ENCODE data around the gene PFN2. TPM values are rescaled to one million over a fixed set of nuclear protein-coding genes. Genes with fewer than 3 reads are reported as not detected.

The PFN2 gene
- 1 to 10 TPM; 3.4 to 4.9 (median 4.8) TPM for total RNA-seq
- 3.4 TPM for total RNA-seq (2013)

GRCh38 chr3:149970716-149971402, at the start of gene PFN2:
Gene PFN2 (minus strand): TSS chr3:149970895. CDS start chr3:149970856, 39 bp downstream.
- Mint-ChIP-seq H3K27ac (peak within 1 kb of the TSS; percentile 59 to 75), H3K36me3 (no peaks in the 10 kb centered on the region), H3K9me3 (no peaks in the 10 kb centered on the region), H3K4me3 (peak within 1 kb of the TSS; percentile 96), H3K27me3 (ENCODE audit: low read depth in 2 of 2) (peaks cover 23 to 29% of the 10 kb centered on the region in 2 donors), H3K4me1 (peaks cover 20 to 26% of the 10 kb centered on the region in 2 donors)
- intact Hi-C loops (cut with micrococcal nuclease), result no loop called here
- Histone ChIP-seq H3K36me3 (ENCODE audit: control insufficient read depth, insufficient read depth, low read length) (no peaks in the 10 kb centered on the region), H3K27me3 (ENCODE audit: control insufficient read depth, insufficient read depth, low read length) (peaks cover 14% of the 10 kb centered on the region), H3K4me3 (ENCODE audit: low read length) (peak within 1 kb of the TSS; percentile 68), H3K27ac (ENCODE audit: low read length) (no peak within 1 kb of the TSS), H3K4me1 (ENCODE audit: control insufficient read depth, insufficient read depth, low read length) (peaks cover 11% of the 10 kb centered on the region), H3K9me3 (ENCODE audit: control insufficient read depth, insufficient read depth, low read length) (no peaks in the 10 kb centered on the region)
- DNase-seq (peak; percentile 51 to 79), ATAC-seq (peak; percentile 67 to 71 (median 69))
- TF ChIP-seq CTCF (IDR thresholded peaks at IDR 0.05), result no peak
- WGBS (ENCODE audit: insufficient coverage), result under 1% methylated on average over 102 of the region's 102 CpGs

GRCh38 chr3:150015901-150016300, 45.2 kb upstream of the PFN2 start:
- ATAC-seq, result no peak
- no peaks in the 10 kb centered on the region for H3K4me1 Mint-ChIP-seq

GRCh38 chr3:150014782-150015181, 44.1 kb upstream of the PFN2 start:
- Histone ChIP-seq H3K4me3 (ENCODE audit: low read length) (no peak overlapping the region), H3K4me1 (ENCODE audit: control insufficient read depth, insufficient read depth, low read length) (no peaks in the 10 kb centered on the region), H3K27ac (ENCODE audit: low read length) (no peak overlapping the region), H3K36me3 (ENCODE audit: control insufficient read depth, insufficient read depth, low read length) (no peaks in the 10 kb centered on the region), H3K9me3 (ENCODE audit: control insufficient read depth, insufficient read depth, low read length) (no peaks in the 10 kb centered on the region), H3K27me3 (ENCODE audit: control insufficient read depth, insufficient read depth, low read length) (no peaks in the 10 kb centered on the region)
- intact Hi-C loops (cut with micrococcal nuclease), result no loop called here
- TF ChIP-seq CTCF (IDR thresholded peaks at IDR 0.05), result no peak
- H3K36me3 Mint-ChIP-seq, result no peaks in the 10 kb centered on the region
- H3K27ac Mint-ChIP-seq, result no peak overlapping the region
- no peak for ATAC-seq
- peaks cover 10 to 18% of the 10 kb centered on the region in 2 donors for H3K27me3 Mint-ChIP-seq (ENCODE audit: low read depth in 2 of 2)
- H3K4me3 Mint-ChIP-seq, result no peak overlapping the region
- H3K4me1 Mint-ChIP-seq, result no peaks in the 10 kb centered on the region
- H3K9me3 Mint-ChIP-seq, result no peaks in the 10 kb centered on the region
- no peak for DNase-seq

More at GRCh38 chr3:150015901-150016300, 45.2 kb upstream of the PFN2 start:
- Mint-ChIP-seq H3K36me3 (no peaks in the 10 kb centered on the region), H3K27ac (no peak overlapping the region), H3K9me3 (no peaks in the 10 kb centered on the region), H3K4me3 (no peak overlapping the region), H3K27me3 (ENCODE audit: low read depth in 2 of 2) (peaks cover 10 to 18% of the 10 kb centered on the region in 2 donors)
- no peaks in the 10 kb centered on the region for H3K36me3 ChIP-seq (ENCODE audit: control insufficient read depth, insufficient read depth, low read length)
- 93% methylated on average over 2 of the region's 2 CpGs for WGBS (ENCODE audit: insufficient coverage)
- no peak overlapping the region for H3K4me3 ChIP-seq (ENCODE audit: low read length)
- no peak for TF ChIP-seq CTCF (IDR thresholded peaks at IDR 0.05)
- intact Hi-C loops (cut with micrococcal nuclease), result no loop called here
- DNase-seq, result no peak
- H3K4me1 ChIP-seq (ENCODE audit: control insufficient read depth, insufficient read depth, low read length), result no peaks in the 10 kb centered on the region
- no peaks in the 10 kb centered on the region for H3K27me3 ChIP-seq (ENCODE audit: control insufficient read depth, insufficient read depth, low read length)
- no peak overlapping the region for H3K27ac ChIP-seq (ENCODE audit: low read length)
- no peaks in the 10 kb centered on the region for H3K9me3 ChIP-seq (ENCODE audit: control insufficient read depth, insufficient read depth, low read length)

- no peaks in the 10 kb centered on the region for H3K36me3 ChIP-seq (ENCODE audit: control insufficient read depth, insufficient read depth, low read length)
- WGBS (ENCODE audit: insufficient coverage), result 93% methylated on average over 1 of the region's 2 CpGs
- peaks cover 10 to 18% of the 10 kb centered on the region in 2 donors for H3K27me3 Mint-ChIP-seq (ENCODE audit: low read depth in 2 of 2)
- no peaks in the 10 kb centered on the region for H3K36me3 Mint-ChIP-seq
- H3K27ac Mint-ChIP-seq, result no peak overlapping the region
- no peak for ATAC-seq
- no peak for TF ChIP-seq CTCF (IDR thresholded peaks at IDR 0.05)
- no peaks in the 10 kb centered on the region for H3K9me3 ChIP-seq (ENCODE audit: control insufficient read depth, insufficient read depth, low read length)
- no peaks in the 10 kb centered on the region for H3K27me3 ChIP-seq (ENCODE audit: control insufficient read depth, insufficient read depth, low read length)
- H3K4me1 ChIP-seq (ENCODE audit: control insufficient read depth, insufficient read depth, low read length), result no peaks in the 10 kb centered on the region
- H3K4me3 Mint-ChIP-seq, result no peak overlapping the region
- H3K9me3 Mint-ChIP-seq, result no peaks in the 10 kb centered on the region
- no peak overlapping the region for H3K4me3 ChIP-seq (ENCODE audit: low read length)
- no peaks in the 10 kb centered on the region for H3K4me1 Mint-ChIP-seq
- no peak overlapping the region for H3K27ac ChIP-seq (ENCODE audit: low read length)
- intact Hi-C loops (cut with micrococcal nuclease), result no loop called here
- DNase-seq, result no peak
Measured at GRCh38 chr3:150013801-150014200, 43.1 kb upstream of the PFN2 start.
